Stimulated activated CD4-positive, alpha-beta T cell treated with anti-CD3 and anti-CD28 coated beads, Interleukin-2, amount 100 ng/mL, for 4 hours (primary cell): ENCODE results near the gene ZMAT5.
A peak's percentile ranks its signal among the peaks of the same experiment; 100 is the strongest.
"Not testable (repeated sequence)": the region's sequence is repeated elsewhere in the genome, so short reads cannot be mapped to it uniquely, and the experiment has no call there.

Source experiments
- DNase-seq: peaks from one replicate; pipeline ENCODE4 v3.0.0-alpha.2; 2020; ENCODE audit warnings: low read depth

ZMAT5 gene

DNA sequence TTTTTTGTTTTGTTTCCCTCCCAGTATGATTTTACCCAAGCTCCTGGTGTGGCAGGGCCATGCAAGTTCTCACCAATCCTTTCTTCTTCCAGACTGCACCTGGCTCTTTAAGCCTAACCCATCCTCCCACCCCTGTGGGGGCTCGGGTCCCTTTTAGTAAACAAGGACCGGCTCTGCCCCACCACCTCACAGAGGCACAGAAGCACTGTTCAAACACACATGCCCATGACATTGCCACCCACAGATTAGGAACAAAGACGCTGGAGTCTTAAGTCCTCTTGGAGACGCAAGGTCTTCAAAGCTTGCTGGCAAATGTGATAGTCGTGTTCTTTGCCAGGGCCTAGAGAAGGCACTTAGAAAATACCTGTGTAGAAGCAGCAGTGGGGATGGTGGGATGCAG is 19.2 kb upstream of the ZMAT5 start:
- no peak for DNase-seq

GRCh38 chr22:29784451-29785361 is 17.9 kb upstream of the ZMAT5 start:
- no peak for DNase-seq

DNA sequence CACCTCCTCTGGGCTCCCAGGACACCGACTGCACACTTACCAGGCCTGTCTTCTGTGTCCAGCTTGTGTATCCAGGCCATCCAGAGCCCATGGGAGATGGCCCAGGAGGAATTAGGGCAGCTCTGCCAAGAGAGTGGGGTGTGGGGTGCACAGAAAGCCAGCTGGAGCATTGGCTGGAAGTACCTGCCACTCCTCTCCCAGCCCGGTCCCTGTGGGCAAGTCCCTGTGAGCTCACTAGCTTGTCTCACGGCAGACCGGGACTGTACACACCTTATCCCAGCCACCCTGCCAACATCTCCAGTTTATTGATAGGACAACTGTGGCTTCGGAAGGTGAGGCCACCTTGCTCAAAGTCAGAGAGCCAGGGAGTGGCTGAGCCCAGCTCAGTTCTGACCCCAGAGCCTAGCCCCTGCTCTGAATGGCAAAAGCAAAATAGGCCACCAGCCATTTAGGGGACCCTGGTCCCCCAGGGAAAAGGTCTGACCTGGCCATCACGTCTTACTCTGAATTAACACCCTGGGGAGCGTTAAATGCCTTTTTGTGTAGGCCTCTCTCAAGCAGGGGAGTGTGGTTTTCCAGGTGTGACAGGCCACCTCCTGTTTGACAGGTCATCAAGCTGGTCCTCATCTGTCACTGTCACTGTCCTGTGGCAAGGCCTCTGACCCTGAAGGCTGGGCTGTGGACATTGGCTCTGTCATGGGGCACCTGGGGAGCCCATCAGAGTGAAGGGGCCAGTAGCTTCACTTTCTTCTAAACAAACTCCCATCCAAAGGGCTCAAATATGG is 15.4 kb upstream of the ZMAT5 start:
- DNase-seq: no peak

DNA sequence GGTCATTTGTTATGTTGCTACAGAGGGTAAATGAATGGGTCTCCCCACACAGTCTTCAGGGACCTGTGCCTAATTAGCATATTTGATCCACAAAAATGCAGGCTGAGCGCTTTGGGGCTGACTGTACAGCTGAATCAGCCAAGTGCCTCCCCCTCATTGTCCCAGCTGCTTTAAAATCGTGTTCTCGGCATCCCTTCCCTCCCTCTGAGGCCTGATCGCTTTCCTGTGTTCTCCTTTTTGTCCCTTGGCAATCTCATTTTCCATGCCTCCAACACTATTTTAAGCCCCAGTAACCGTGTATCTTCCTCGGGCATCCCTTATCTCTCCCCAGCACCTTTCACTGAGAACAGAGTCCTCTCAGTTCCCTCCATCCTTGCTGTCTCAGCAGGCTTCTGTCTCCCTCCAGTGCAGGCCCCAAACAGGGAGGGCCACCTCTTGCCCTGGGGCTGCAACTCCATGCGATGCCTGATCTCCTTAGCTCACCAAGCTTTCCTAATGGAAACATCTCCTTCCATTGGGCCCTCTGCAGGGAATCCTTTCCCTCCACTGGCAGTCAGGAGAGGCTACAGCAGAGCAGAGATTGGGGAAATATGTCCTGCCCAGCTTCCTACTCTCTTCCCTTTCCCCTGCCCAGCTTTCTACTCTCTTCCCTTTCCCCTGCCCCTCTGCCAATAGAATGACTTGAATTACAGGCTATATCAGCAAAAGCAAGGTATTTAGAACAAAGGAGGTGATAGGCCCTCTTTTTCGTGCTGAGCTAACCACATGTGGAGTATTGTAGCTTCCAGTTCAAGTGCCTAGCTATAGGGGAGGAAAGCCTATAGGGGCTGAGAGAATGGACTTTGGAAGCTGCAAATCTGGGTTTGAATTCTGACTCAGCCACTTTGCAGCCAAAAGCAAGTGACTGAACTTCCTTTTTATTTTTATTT is 14.2 kb upstream of the ZMAT5 start:
- no peak for DNase-seq

DNA sequence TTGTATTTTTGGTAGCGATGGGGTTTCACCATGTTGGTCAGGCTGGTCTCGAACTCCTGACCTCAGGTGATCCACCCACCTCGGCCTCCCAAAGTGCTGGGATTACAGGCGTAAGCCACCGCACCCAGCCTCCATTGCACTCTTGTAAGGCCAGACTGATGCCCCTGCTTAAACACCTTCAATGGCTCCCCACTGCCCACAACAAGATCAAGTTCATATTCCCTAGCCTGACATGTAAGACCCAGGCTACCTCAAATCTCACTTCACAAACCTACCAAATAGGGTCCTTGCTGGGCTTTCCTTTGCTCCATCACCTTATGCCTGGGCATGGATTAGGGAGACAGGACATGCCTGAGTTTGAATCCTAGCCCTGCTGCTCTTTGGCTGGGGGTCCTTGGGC is 13.4 kb upstream of the ZMAT5 start:
- DNase-seq: no peak

GRCh38 chr22:29773233-29773632 is 6.4 kb upstream of the ZMAT5 start:
- DNase-seq: no peak

DNA sequence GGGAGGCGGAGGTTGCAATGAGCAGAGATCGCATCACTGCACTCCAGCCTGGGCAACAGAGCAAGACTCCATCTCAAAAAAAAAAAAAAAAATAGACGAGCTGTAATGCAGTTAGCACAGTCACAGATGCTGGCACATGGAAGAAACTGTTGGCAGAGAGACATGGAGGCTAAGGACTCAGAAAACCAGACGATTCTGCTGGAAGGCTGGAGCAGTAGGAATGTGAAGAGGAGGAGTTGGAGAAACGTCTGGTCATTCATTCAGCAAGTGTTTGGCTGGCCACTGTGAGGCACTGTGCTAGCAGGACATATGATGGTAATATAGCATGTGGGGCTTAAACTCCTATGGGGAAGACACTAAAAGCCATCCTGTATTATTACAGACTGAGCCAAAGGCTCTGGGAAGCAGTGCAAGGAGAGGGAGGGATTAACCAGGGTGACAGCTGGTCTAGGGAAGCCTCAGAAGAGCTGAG is 5.4 kb upstream of the ZMAT5 start:
- DNase-seq: no peak

- DNase-seq: no peak
Measured at GRCh38 chr22:29769723-29770321, 3.0 kb upstream of the ZMAT5 start.

- DNase-seq: no peak
Measured at GRCh38 chr22:29768052-29768693, 1.4 kb upstream of the ZMAT5 start.

DNA sequence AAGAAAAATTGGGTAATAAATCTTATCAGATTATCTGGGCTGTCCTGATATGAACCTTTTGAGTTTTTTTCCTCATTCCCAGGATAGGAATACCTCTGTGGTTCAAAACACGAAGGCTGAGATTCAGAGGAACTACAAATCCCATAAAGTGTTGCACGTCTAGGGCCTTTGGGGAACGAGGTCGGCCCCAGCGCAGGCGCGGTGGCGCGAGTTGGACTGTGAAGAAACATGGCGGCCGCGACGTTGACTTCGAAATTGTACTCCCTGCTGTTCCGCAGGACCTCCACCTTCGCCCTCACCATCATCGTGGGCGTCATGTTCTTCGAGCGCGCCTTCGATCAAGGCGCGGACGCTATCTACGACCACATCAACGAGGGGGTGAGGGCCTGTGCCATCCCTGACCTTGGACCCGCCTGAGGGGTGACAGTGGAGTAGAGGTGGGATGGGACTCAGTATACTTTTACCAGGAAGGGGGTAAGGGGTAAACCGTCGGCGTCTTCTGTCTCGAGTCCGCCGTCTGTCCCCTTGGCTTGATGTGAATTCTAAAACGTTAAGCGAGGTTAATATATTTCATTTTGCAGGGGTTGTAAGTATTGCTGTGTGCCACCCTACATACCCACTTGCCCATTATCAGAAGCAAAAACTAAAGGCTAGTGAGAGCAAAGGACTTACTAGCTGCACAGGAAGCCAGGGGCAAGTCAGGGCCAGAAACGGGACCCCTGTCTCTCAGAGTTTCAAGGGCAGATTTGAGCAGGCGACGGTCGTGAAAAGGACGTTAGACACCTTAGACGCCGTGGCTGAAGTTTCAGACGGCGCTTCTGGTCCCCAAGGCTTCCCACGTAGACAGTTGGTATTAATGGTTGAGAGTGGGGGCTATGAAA is 604 bp upstream of the ZMAT5 start, which contains the start of gene UQCR10:
Gene UQCR10, plus strand, starts transcription at position 199 of the 881 bp plus-strand sequence. Its CDS starts 30 bp downstream, at position 229.
- DNase-seq: peak; percentile 88

DNA sequence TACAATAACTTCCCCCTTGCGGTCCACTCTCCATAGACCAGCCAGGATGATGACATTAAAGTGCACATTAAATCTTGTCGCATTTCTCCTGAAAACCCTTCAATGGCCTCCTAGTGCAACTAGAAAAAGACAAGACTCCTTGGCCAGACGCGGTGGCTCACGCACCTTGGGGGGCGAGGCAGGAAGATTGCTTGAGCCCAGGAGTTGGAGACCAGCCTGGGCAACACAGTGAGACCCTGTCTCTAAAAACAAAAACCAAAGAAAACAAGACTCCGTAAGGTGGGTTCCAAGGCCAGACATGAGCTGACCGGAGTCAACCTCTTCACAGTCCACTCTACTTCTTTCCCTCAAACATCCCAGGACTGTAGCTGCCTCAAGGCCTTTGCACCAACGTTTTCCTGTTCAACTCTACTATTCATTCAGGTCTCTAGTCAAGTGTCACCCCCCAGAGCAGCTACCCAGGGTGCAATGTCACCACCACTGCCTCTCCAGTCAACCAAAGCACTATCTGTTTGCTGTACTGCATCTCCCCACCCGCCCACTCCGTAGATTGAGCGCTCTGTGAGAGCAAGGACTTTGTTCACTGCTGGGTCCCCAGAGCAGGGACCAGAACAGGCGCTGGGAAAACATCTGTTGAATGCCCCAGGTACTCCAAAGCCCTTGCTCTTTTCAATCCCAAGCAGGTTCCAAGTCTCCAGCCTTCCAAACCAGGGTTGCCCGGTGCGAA is 739 bp downstream of the ZMAT5 start:
- no peak for DNase-seq

DNA sequence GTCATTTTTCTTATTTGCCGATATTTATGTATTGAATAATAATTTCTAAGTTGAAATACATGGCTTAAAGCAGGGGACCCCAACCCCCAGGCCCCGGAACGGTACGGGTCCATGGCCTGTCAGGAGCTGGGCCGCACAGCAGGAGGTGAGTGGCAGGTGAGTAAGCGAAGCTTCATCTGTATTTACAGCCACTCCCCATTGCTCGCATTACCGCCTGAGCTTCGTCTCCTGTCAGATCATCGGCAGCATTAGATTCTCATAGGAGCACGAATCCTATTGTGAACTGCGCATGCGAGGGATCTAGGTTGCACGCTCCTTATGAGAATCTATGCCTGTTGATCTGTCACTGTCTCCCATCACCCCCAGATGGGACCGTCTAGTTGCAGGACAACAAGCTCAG is 4.5 kb downstream of the ZMAT5 start:
- DNase-seq: no peak

DNA sequence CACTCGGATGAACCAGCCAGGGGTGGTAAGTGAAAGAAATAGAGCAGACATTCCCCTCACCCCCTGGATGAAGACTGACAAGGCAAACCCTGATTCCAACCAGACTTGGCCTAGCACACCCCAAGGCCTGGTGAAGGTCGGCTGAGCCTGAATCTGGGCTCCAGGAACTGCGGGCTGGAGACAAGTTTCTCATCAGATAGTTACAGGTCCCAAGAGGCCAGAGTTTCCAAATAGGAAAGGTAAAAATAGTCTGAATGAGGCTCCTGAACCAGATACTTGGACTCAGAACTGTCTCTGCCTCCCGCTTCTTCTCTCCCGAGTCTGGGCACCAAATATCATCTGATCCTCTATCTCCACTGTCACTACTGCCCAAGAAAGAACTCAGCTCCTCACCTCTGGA is 7.8 kb downstream of the ZMAT5 start:
- no peak for DNase-seq

- DNase-seq: no peak
Measured at GRCh38 chr22:29758068-29758622, 8.7 kb downstream of the ZMAT5 start.

GRCh38 chr22:29757096-29757495 is 9.7 kb downstream of the ZMAT5 start:
- no peak for DNase-seq

GRCh38 chr22:29756341-29756740 is 10.5 kb downstream of the ZMAT5 start:
- DNase-seq: no peak

GRCh38 chr22:29755889-29756288 is 10.9 kb downstream of the ZMAT5 start:
- no peak for DNase-seq

GRCh38 chr22:29754658-29755395 is 12.0 kb downstream of the ZMAT5 start:
- not testable (repeated sequence) for DNase-seq
